Gastroesophageal sphincter (tissue), 4 donors: Measurements from ENCODE around the gene USP31. TPM values are rescaled to one million over a fixed set of nuclear protein-coding genes. Genes with fewer than 3 reads are reported as not detected.
A peak's percentile ranks its signal among the peaks of the same experiment; 100 is the strongest.

Source experiments
- ATAC-seq: fragments of 150-250 bp; one replicate; pipeline ENCODE4 v1.9.1; 2016; ENCODE audit warnings: mild to moderate bottlenecking, moderate library complexity
- H3K27ac ChIP-seq, 4 donors: fragments of 200-600 bp; sonication (generic) in 3 of 4; 1 replicate in 3 of 4; 2 replicates in 1 of 4; pipeline ENCODE4 v1.5.1; 2016 to 2019
- H3K27me3 ChIP-seq: fragments of 200-600 bp; sonication (generic); one replicate; pipeline ENCODE4 v1.5.1; 2019
- H3K36me3 ChIP-seq, 2 donors: fragments of 200-600 bp; sonication (generic); one replicate each; pipeline ENCODE4 v1.5.1; 2019; ENCODE audit warnings: control low read depth in 1 of 2
- H3K4me1 ChIP-seq, 3 donors: fragments of 200-600 bp; sonication (generic); 1 replicate in 2 of 3; 2 replicates in 1 of 3; pipeline ENCODE4 v1.5.1; 2016 to 2019; ENCODE audit warnings: control low read depth in 2 of 3
- H3K4me3 ChIP-seq, 2 donors: fragments of 200-600 bp; sonication (generic); one replicate each; pipeline ENCODE4 v1.5.1; 2019; ENCODE audit warnings: mild to moderate bottlenecking in 1 of 2, moderate library complexity in 1 of 2
- H3K9me3 ChIP-seq, 3 donors: fragments of 200-600 bp; sonication (generic); one replicate each; pipeline ENCODE4 v1.5.1; 2017 to 2019; ENCODE audit warnings: control low read depth in 2 of 3
- EP300 ChIP-seq: sonication (generic); formaldehyde crosslinking; IDR thresholded peaks from one replicate; pipeline ENCODE4 v1.6.1; 2017; ENCODE audit warnings: antibody characterized with exemption, mild to moderate bottlenecking
- POLR2A ChIP-seq, 2 donors: fragments of 450-650 bp; IDR thresholded peaks; one replicate each; pipeline ENCODE4 v1.6.1; 2017; ENCODE audit warnings: antibody characterized with exemption in 2 of 2, mild to moderate bottlenecking in 2 of 2, moderate library complexity in 1 of 2
- POLR2AphosphoS5 ChIP-seq: sonication (generic); formaldehyde crosslinking; IDR thresholded peaks from one replicate; pipeline ENCODE4 v1.6.1; 2017; ENCODE audit warnings: antibody characterized with exemption
- WGBS, 2 donors: methylation state at CpG; one replicate each; pipeline ENCODE4 v1.1.5; 2018; ENCODE audit warnings: low coverage in 1 of 2; 5-methylcytosine and 5-hydroxymethylcytosine counted together
- total RNA-seq, 4 donors: library from RNA; depleted of rRNA; stranded (reverse); fragments of >200 nt; gene quantifications; one replicate each; pipeline ENCODE4 v1.1.0, GENCODE V29; 2016
- TF ChIP-seq, protein P1 (sequence below), 4 experiments: fragments of 200-600 bp in 2 of 4; fragments of 450-650 bp in 2 of 4; sonication (generic) in 1 of 4; IDR thresholded peaks; one replicate each; pipeline ENCODE4 v1.5.1; 2017 to 2019; ENCODE audit warnings: antibody characterized with exemption in 4 of 4, mild to moderate bottlenecking in 2 of 4, moderate library complexity in 2 of 4

The USP31 gene
- total RNA-seq, 4 donors from 2014 or later, result 11.2 to 37.7 (median 26.6) TPM

- Histone ChIP-seq H3K27ac (no peak overlapping the region), H3K36me3 (no peaks in the 10 kb centered on the region), H3K4me1 (peaks cover 4 to 17% (median 13%) of the 10 kb centered on the region in 3 donors), H3K9me3 (no peaks in the 10 kb centered on the region), H3K27me3 (peaks cover 76% of the 10 kb centered on the region), H3K4me3 (no peak overlapping the region)
- no peak for ATAC-seq
- no peak for TF ChIP-seq POLR2A (IDR thresholded peaks at IDR 0.05)
- no peak for TF ChIP-seq POLR2AphosphoS5
- TF ChIP-seq, protein P1, sequence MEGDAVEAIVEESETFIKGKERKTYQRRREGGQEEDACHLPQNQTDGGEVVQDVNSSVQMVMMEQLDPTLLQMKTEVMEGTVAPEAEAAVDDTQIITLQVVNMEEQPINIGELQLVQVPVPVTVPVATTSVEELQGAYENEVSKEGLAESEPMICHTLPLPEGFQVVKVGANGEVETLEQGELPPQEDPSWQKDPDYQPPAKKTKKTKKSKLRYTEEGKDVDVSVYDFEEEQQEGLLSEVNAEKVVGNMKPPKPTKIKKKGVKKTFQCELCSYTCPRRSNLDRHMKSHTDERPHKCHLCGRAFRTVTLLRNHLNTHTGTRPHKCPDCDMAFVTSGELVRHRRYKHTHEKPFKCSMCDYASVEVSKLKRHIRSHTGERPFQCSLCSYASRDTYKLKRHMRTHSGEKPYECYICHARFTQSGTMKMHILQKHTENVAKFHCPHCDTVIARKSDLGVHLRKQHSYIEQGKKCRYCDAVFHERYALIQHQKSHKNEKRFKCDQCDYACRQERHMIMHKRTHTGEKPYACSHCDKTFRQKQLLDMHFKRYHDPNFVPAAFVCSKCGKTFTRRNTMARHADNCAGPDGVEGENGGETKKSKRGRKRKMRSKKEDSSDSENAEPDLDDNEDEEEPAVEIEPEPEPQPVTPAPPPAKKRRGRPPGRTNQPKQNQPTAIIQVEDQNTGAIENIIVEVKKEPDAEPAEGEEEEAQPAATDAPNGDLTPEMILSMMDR (IDR thresholded peaks at IDR 0.05), result no peak
- TF ChIP-seq EP300, result no peak
- 6 to 80% methylated on average over 1 to 3 of the region's 4 CpGs for WGBS, 2 donors
These were observed 34.3 kb upstream of the USP31 start for GRCh38 chr16:23183543-23183862.

GRCh38 chr16:23182679-23183542 lies 33.7 kb upstream of the USP31 start, which contains the start of gene SCNN1G:
TSS of gene SCNN1G (plus strand) at chr16:23182745. CDS start at chr16:23186272, 3,527 bp downstream.
- H3K4me1 ChIP-seq, result peaks cover 4 to 17% (median 13%) of the 10 kb centered on the region in 3 donors
- H3K27me3 ChIP-seq, result peaks cover 74% of the 10 kb centered on the region
- no peaks in the 10 kb centered on the region for H3K36me3 ChIP-seq
- TF ChIP-seq EP300 (no peak), POLR2AphosphoS5 (no peak), POLR2A (IDR thresholded peaks at IDR 0.05) (no peak)
- TF ChIP-seq, protein P1 (IDR thresholded peaks at IDR 0.05), result peak in 1 of 4 experiments; percentile 5
- peak within 1 kb of the TSS in 1 of 4 donors; percentile 28 for H3K27ac ChIP-seq
- peak within 1 kb of the TSS; percentile 17 to 55 for H3K4me3 ChIP-seq
- no CpG with 5 or more reads among the region's 71 CpGs for WGBS, 2 donors
- peak; percentile 32 for ATAC-seq
- no peaks in the 10 kb centered on the region for H3K9me3 ChIP-seq

- TF ChIP-seq, protein P1 (IDR thresholded peaks at IDR 0.05), result peak; percentile 94 to 98 (median 97)
- no peak for TF ChIP-seq POLR2A (IDR thresholded peaks at IDR 0.05)
- Histone ChIP-seq H3K36me3 (no peaks in the 10 kb centered on the region), H3K4me3 (peak overlapping the region; percentile 17 to 55), H3K27ac (no peak overlapping the region), H3K27me3 (peaks cover 77% of the 10 kb centered on the region), H3K4me1 (peaks cover 4 to 17% (median 13%) of the 10 kb centered on the region in 3 donors), H3K9me3 (no peaks in the 10 kb centered on the region)
- ATAC-seq, result peak; percentile 92
- 3 to 10% methylated on average over 6 to 12 of the region's 33 CpGs for WGBS, 2 donors
These were observed 33.0 kb upstream of the USP31 start for GRCh38 chr16:23182206-23182678.

DNA sequence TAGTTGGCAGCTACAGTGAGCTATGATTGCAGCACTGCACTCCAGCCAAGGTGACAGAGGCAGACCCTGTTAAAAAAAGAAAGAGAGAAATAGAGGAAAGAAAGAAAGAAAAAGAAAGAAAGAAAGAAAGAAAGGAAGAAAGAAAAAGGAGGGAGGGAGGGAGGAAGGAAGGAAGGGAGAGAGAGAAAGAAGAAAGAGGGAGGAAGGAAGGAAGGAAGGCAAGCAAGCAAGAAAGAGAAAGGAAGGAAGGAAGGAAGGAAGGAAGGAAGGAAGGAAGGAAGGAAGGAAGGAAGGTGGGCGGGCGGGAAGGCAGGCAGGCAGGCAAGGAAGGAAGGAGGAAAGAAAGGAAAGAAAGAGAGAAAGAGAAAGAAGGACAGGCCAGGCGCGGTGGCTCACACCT lies 32.3 kb upstream of the USP31 start:
- 85% methylated on average over 4 of the region's 4 CpGs; no CpG with 5 or more reads in 1 of the 2 donors for WGBS, 2 donors
- Histone ChIP-seq H3K4me1 (peaks cover 4 to 17% (median 13%) of the 10 kb centered on the region in 3 donors), H3K27ac (no peak overlapping the region), H3K36me3 (no peaks in the 10 kb centered on the region), H3K9me3 (no peaks in the 10 kb centered on the region), H3K4me3 (no peak overlapping the region), H3K27me3 (peaks cover 77% of the 10 kb centered on the region)
- TF ChIP-seq, protein P1 (IDR thresholded peaks at IDR 0.05), result no peak
- TF ChIP-seq POLR2A (IDR thresholded peaks at IDR 0.05), result no peak
- ATAC-seq, result no peak

- Histone ChIP-seq H3K27me3 (peaks cover 27% of the 10 kb centered on the region), H3K36me3 (no peaks in the 10 kb centered on the region), H3K4me1 (no peaks in the 10 kb centered on the region), H3K27ac (no peak overlapping the region), H3K9me3 (no peaks in the 10 kb centered on the region), H3K4me3 (no peak overlapping the region)
- no peak for ATAC-seq
- TF ChIP-seq POLR2AphosphoS5, result no peak
- no peak for TF ChIP-seq EP300
- TF ChIP-seq, protein P1 (IDR thresholded peaks at IDR 0.05), result no peak
- no peak for TF ChIP-seq POLR2A (IDR thresholded peaks at IDR 0.05)
These were observed 26.4 kb upstream of the USP31 start for GRCh38 chr16:23175651-23176050.
